HEK293 (cell line): ENCODE data around the gene DYNLT4.

Source experiments
- CTCF ChIA-PET: fragments of 350-600 bp; formaldehyde crosslinking; extraction: SDS; loops from one replicate; lab custom pipeline; 2021; ENCODE audit warnings: antibody characterized with exemption; lab: Yijun Ruan, JAX
- POLR2A ChIA-PET: fragments of 300-600 bp; formaldehyde crosslinking; extraction: SDS; loops from one replicate; lab custom pipeline; 2020; ENCODE audit warnings: antibody characterized with exemption, inconsistent platforms; lab: Yijun Ruan, JAX
- H3K27ac ChIP-seq: fragments of 200-500 bp; sonication (Bioruptor generic); 2 replicates; pipeline ENCODE4 v1.5.1; 2014; ENCODE audit warnings: low read depth, low read length, control low read depth, inconsistent platforms; ENCODE audit errors: extremely low read depth
- H3K36me3 ChIP-seq, 2 experiments: fragments of 200-500 bp in 1 of 2; sonication (Bioruptor generic) in 1 of 2; 1 replicate in 1 of 2; 2 replicates in 1 of 2; pipeline ENCODE4 v1.5.1; 2014 to 2017; ENCODE audit warnings: inconsistent platforms in 2 of 2, low read length in 2 of 2; ENCODE audit not compliant: control insufficient read depth in 2 of 2, insufficient read depth in 1 of 2
- H3K4me1 ChIP-seq: fragments of 200-500 bp; sonication (Bioruptor generic); 2 replicates; pipeline ENCODE4 v1.5.1; 2014; ENCODE audit warnings: mild to moderate bottlenecking, low read length, inconsistent platforms; ENCODE audit not compliant: control insufficient read depth, insufficient read depth
- H3K4me3 ChIP-seq: 2 replicates; pipeline ENCODE4 v1.5.1; 2011; ENCODE audit warnings: low read depth, mild to moderate bottlenecking, control low read depth, low read length, moderate library complexity
- H3K9me3 ChIP-seq: fragments of 200-500 bp; sonication (Bioruptor generic); 2 replicates; pipeline ENCODE4 v1.5.1; 2014; ENCODE audit warnings: low read depth, low read length, inconsistent platforms; ENCODE audit not compliant: control insufficient read depth, insufficient read depth
- ZBTB20 ChIP-seq: fragments of 450-650 bp; formaldehyde crosslinking; IDR thresholded peaks from 2 replicates; pipeline ENCODE4 v1.5.1; 2016; ENCODE audit warnings: missing biosample characterization, missing genetic modification characterization
- ZBTB21 ChIP-seq: fragments of 450-650 bp; formaldehyde crosslinking; IDR thresholded peaks from 2 replicates; pipeline ENCODE4 v1.5.1; 2017; ENCODE audit warnings: missing biosample characterization, missing genetic modification characterization
- ZNF223 ChIP-seq: fragments of 450-650 bp; formaldehyde crosslinking; IDR thresholded peaks from 2 replicates; pipeline ENCODE4 v1.5.1; 2016; ENCODE audit warnings: missing biosample characterization, missing genetic modification characterization
- ZNF274 ChIP-seq, 2 experiments: fragments of 200-500 bp in 1 of 2; fragments of 450-650 bp in 1 of 2; sonication (Bioruptor generic) in 1 of 2; formaldehyde crosslinking in 1 of 2; IDR thresholded peaks; 2 replicates each; pipeline versions ENCODE4 v1.5.1 to v1.6.1; 2014 to 2016; ENCODE audit warnings: borderline replicate concordance in 1 of 2, inconsistent platforms in 1 of 2, low read length in 1 of 2, missing biosample characterization in 1 of 2, missing genetic modification characterization in 1 of 2
- ZNF791 ChIP-seq: fragments of 450-650 bp; formaldehyde crosslinking; IDR thresholded peaks from 2 replicates; pipeline ENCODE4 v1.5.1; 2016; ENCODE audit warnings: missing biosample characterization, missing genetic modification characterization
- TF ChIP-seq, protein P1 (sequence below): fragments of 450-650 bp; formaldehyde crosslinking; IDR thresholded peaks from 2 replicates; pipeline ENCODE4 v1.5.1; 2017; ENCODE audit warnings: missing biosample characterization, missing genetic modification characterization
- TF ChIP-seq, protein P2 (sequence below): fragments of 450-650 bp; formaldehyde crosslinking; IDR thresholded peaks from 2 replicates; pipeline ENCODE4 v1.5.1; 2016; ENCODE audit warnings: missing biosample characterization, missing genetic modification characterization
- TF ChIP-seq, protein P3 (sequence below): fragments of 450-650 bp; formaldehyde crosslinking; IDR thresholded peaks from 2 replicates; pipeline ENCODE4 v1.5.1; 2016; ENCODE audit warnings: missing biosample characterization, missing genetic modification characterization, low read depth

DYNLT4 gene

DNA sequence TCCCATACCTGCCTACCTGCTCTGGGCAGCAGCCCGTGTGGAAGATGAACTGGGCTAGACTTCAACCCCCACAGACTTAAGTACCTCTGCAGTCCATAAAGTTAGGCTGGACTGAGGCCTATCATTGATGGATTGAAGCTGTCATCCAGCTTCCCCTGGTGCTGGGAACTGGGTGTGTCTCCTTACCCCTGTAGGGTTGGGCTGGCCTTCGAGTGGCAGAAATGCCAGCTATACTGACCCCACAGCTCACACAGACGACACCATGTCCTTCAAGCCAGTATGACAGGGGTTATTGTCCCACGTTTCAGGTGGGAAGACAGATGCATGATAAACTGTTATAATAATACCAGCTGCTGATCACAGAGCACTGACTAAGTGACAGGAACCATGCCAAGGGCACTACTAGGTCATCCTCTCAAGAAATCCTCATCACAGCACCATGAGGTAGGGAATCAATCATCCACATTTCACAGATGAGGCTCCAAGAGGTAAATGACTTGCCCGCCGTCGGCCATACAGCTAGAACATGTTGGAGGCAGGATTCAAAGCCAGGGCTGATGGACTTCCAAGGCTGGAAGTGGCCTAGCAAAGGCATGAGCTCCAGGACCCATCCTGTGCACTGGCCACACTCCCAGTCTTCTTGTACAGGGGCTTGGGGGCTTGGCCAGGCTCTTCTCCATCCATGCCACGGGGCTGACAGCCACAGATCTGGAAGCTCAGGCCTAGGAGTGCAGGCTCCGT lies 18.9 kb downstream of the DYNLT4 start, which contains the start of gene BEST4:
TSS of gene BEST4 (minus strand) at position 51 of the 741 bp plus-strand sequence. CDS start 465 bp downstream, outside the sequence.
- CTCF ChIA-PET = interaction anchor here (0.5 to 2.3 kb wide), 6 partner anchors 9 to 515 kb away, joined by 3 to 11 read pairs (median 4); partner anchors contain the start of genes RNU5D-1 and RPS8
- H3K27ac ChIP-seq = no peak within 1 kb of the TSS
- TF ChIP-seq ZBTB20 (tag by site-specific recombination) = peak; percentile 58
- no peak for TF ChIP-seq ZNF791 (tag by site-specific recombination)
- TF ChIP-seq, all 188 proteins: peak for 1
- no peak within 1 kb of the TSS for H3K4me3 ChIP-seq
- H3K4me1 ChIP-seq = 0 out of 2 replicates have a peak, but pooled peaks cover 2% of the 10 kb centered on the region
- POLR2A ChIA-PET = interaction anchor here (0.5 to 5.6 kb wide), 7 partner anchors 13 to 69 kb away, joined by 3 to 41 read pairs (median 3); partner anchors contain the start of genes BTBD19, PTCH2 and RPS8
- H3K36me3 ChIP-seq = no peaks in the 10 kb centered on the region
- no peaks in the 10 kb centered on the region for H3K9me3 ChIP-seq

DNA sequence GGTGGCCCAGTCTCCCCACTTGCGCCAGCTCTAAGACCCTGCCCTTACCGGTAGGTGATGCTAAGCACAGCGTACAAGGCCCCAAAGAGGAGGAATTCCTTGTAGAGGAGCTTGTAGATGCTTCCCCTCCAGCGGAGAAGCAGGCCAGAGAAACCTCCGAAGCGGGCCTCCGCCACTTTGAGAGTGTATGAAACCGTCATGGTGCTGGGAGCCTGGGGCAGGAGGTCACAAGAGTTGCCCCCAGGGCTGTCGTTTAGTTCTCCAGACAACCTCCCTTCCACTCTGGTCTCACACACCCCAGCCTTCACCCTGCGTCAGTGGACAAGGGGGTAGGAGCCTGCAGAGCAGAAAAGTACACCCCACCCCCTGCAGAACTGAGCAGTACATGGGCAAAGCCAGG lies 19.6 kb downstream of the DYNLT4 start:
- Histone ChIP-seq H3K27ac (no peak overlapping the region), H3K36me3 (no peaks in the 10 kb centered on the region), H3K9me3 (no peaks in the 10 kb centered on the region), H3K4me3 (no peak overlapping the region), H3K4me1 (0 out of 2 replicates have a peak, but pooled peaks cover 2% of the 10 kb centered on the region)
- TF ChIP-seq, protein P1, sequence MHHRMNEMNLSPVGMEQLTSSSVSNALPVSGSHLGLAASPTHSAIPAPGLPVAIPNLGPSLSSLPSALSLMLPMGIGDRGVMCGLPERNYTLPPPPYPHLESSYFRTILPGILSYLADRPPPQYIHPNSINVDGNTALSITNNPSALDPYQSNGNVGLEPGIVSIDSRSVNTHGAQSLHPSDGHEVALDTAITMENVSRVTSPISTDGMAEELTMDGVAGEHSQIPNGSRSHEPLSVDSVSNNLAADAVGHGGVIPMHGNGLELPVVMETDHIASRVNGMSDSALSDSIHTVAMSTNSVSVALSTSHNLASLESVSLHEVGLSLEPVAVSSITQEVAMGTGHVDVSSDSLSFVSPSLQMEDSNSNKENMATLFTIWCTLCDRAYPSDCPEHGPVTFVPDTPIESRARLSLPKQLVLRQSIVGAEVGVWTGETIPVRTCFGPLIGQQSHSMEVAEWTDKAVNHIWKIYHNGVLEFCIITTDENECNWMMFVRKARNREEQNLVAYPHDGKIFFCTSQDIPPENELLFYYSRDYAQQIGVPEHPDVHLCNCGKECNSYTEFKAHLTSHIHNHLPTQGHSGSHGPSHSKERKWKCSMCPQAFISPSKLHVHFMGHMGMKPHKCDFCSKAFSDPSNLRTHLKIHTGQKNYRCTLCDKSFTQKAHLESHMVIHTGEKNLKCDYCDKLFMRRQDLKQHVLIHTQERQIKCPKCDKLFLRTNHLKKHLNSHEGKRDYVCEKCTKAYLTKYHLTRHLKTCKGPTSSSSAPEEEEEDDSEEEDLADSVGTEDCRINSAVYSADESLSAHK (tag by site-specific recombination) = peak; percentile 73
- no peak for TF ChIP-seq ZNF274 (IDR thresholded peaks at IDR 0.05; ENCODE audit: low read length)
- no peak for TF ChIP-seq ZNF274 (tag by site-specific recombination; IDR thresholded peaks at IDR 0.05; ENCODE audit: borderline replicate concordance)
- CTCF ChIA-PET = interaction anchor here (0.5 to 2.3 kb wide), 7 partner anchors 12 to 702 kb away, joined by 3 to 11 read pairs (median 4); partner anchors contain the start of genes RNU5D-1 and RPS8
- POLR2A ChIA-PET = interaction anchor here (1.0 to 5.6 kb wide), 5 partner anchors 12 to 516 kb away, joined by 4 to 41 read pairs (median 6); partner anchors contain the start of genes HECTD3, PLK3, RPS8 and UROD

DNA sequence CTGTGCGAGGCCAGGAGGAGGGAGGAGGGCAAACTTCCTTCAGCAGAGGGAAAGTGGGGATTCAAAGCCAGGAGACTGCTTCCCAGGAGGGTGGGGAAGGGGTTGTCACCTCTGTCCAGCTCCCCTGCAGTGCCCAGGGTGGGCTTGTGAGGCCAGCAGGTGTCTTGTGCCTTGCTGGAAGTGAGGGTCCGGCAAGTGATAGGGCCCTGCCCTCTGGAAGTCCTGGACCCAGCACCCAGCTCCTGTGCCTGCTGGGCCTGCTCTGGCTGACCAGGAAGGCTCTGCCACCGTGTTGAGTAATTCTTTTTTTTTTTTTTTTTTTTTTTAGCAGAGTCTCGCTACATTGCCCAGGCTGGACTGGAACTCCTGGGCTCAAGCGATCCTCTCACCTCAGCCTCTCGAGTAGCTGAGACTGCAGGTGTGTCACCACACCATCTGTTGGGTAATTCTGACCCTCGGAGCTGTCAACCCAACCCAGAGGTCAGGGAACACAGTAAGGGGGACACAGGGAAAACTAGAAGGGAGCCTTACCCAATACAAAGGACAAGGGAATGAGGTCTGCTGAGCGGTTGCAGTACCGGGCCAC lies 20.2 kb downstream of the DYNLT4 start:
- ChIA-PET CTCF (interaction anchor here (0.7 to 2.3 kb wide), 7 partner anchors 9 to 703 kb away, joined by 3 to 11 read pairs (median 5); partner anchors contain the start of gene RPS8), POLR2A (interaction anchor here (0.6 to 5.6 kb wide), 8 partner anchors 10 to 517 kb away, joined by 3 to 41 read pairs (median 4); partner anchors contain the start of genes BTBD19, HECTD3, PLK3 and RPS8)
- H3K4me3 ChIP-seq = no peak overlapping the region
- no peak overlapping the region for H3K27ac ChIP-seq
- TF ChIP-seq, protein P2, sequence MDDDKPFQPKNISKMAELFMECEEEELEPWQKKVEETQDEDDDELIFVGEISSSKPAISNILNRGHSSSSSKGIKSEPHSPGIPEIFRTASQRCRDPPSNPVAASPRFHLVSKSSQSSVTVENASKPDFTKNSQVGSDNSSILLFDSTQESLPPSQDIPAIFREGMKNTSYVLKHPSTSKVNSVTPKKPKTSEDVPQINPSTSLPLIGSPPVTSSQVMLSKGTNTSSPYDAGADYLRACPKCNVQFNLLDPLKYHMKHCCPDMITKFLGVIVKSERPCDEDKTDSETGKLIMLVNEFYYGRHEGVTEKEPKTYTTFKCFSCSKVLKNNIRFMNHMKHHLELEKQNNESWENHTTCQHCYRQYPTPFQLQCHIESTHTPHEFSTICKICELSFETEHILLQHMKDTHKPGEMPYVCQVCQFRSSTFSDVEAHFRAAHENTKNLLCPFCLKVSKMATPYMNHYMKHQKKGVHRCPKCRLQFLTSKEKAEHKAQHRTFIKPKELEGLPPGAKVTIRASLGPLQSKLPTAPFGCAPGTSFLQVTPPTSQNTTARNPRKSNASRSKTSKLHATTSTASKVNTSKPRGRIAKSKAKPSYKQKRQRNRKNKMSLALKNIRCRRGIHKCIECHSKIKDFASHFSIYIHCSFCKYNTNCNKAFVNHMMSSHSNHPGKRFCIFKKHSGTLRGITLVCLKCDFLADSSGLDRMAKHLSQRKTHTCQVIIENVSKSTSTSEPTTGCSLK (tag by site-specific recombination) = no peak
- TF ChIP-seq, protein P3, sequence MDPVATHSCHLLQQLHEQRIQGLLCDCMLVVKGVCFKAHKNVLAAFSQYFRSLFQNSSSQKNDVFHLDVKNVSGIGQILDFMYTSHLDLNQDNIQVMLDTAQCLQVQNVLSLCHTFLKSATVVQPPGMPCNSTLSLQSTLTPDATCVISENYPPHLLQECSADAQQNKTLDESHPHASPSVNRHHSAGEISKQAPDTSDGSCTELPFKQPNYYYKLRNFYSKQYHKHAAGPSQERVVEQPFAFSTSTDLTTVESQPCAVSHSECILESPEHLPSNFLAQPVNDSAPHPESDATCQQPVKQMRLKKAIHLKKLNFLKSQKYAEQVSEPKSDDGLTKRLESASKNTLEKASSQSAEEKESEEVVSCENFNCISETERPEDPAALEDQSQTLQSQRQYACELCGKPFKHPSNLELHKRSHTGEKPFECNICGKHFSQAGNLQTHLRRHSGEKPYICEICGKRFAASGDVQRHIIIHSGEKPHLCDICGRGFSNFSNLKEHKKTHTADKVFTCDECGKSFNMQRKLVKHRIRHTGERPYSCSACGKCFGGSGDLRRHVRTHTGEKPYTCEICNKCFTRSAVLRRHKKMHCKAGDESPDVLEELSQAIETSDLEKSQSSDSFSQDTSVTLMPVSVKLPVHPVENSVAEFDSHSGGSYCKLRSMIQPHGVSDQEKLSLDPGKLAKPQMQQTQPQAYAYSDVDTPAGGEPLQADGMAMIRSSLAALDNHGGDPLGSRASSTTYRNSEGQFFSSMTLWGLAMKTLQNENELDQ (tag by site-specific recombination) = no peak
- TF ChIP-seq ZNF223 = no peak
- TF ChIP-seq ZBTB21 = no peak
- no peaks in the 10 kb centered on the region for H3K9me3 ChIP-seq
- 0 out of 2 replicates have a peak, but pooled peaks cover 2% of the 10 kb centered on the region for H3K4me1 ChIP-seq
- peaks cover 0 to 3% of the 10 kb centered on the region in 2 experiments; a peak in 1 of 3 replicates for H3K36me3 ChIP-seq
